Germinal center (tissue), 1 donor: Measurements from ENCODE around the gene SRSF1.
A peak's percentile ranks its signal among the peaks of the same experiment; 100 is the strongest.

ENCODE experiments used
- DNase-seq: peaks from one replicate; pipeline ENCODE4 v3.0.0; 2012; ENCODE audit warnings: mixed read lengths, low spot score

The SRSF1 gene

DNA sequence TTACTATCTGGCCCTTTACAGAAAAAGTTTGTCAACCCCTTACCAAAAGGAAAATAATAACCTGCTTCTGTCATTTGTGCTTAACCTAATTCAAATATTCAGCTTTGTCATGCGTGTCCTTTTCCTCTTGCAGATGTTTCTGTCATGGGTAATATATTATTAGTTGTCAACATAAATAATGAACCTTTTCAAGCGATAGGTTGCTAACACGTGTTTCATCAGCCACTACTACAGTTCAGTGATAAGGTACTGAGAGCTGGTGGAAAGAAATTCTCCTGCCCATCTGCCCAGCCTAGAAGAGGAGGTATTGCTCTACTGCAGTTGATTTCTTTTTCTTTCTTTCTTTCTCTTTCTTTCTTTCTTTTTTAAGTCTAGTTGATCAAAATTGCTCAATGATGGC, 12.0 kb upstream of the SRSF1 start:
- peak; percentile 9 for DNase-seq

DNA sequence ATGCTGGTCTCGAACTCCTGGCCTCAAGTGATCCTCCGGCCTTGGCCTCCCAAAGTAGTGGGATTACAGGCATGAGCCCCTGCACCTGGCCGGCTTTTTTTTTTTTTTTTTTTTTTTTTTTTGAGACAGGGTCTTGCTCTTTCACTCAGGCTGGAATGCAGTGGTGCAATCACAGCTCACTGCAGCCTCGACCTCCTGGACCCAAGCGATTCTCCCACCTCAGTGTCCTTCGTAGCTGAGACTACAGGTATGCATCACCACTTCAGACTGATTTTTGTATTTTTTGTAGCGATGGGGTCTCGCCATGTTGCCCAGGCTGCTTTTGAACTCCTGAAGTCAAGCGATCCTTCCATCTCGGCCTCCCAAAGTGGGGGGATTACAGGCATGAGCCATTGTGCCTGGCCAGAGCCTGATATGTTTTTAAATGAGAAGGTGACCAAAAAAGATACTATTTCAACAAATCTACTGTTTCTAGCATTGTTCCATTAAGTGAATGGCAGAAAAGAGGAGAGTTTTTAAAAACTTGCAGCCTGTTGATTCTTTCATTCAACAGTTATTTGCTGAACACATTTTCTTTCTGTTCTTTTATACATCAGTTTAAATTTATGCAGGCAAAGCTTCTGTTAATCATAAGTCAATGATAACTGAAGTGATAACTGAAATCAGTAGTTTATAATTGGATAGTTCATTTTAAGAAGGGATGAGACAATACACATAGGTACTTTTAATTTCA, 3.2 kb upstream of the SRSF1 start:
- DNase-seq: no peak

DNA sequence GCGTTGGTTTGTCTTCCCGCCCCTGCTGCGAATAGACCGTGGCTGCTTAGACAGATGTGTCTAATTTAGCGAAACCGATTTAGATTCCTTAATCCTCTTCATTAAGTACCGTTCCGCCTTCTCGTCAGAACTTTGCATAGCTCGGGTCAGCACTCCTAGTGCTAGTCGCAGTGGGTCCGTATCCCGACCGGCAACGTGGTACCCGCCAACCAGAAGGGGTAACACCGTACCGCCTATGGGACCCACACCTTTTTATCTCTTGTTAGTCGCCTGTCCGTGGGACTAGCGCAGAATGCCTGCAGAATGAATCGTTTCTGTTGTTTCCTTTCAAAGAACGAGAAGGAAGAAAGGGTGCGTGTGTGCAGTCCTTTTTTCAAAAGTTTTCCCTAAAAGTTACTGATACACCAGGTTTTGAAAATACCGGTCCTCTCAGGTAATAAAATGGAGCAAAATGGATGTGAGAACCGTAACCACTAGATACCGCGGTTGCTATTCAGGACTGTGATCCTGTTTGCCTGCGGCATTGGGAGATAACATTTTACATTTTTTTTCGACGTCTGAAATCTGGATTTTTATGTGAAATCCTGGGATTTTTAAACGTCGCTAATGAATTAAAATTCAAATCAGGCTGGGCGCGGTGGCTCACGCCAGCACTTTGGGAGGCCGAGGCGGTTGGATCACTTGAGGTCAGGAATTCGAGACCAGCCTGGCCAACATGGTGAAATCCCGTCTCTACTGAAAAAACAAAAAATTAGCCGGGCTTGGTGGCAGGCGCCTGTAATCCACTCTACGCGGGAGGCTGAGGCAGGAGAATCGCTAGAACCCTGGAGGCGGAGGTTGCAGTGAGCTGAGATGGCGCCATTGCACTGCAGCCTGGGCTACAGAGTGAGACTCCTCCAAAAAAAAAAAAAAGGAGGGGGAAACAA, 998 bp upstream of the SRSF1 start:
- DNase-seq: no peak

DNA sequence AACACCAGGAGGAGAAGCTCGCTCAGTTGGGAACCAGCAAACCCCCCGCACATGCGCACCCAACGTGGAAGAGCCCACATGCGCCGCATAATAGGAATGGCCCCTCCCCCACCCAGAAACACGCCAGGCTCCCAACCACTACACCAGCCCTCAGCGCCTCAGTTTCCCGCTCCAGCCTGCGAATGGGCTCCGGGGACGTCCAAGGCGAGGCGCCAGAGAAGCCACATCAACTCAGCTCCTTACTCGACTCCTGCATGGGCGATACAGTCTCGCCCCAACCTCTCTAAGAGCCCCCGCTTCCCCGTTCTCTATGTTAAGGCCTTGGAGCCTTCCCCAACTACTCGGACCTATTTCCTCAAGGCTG, 504 bp downstream of the SRSF1 start:
- peak; percentile 38 for DNase-seq

DNA sequence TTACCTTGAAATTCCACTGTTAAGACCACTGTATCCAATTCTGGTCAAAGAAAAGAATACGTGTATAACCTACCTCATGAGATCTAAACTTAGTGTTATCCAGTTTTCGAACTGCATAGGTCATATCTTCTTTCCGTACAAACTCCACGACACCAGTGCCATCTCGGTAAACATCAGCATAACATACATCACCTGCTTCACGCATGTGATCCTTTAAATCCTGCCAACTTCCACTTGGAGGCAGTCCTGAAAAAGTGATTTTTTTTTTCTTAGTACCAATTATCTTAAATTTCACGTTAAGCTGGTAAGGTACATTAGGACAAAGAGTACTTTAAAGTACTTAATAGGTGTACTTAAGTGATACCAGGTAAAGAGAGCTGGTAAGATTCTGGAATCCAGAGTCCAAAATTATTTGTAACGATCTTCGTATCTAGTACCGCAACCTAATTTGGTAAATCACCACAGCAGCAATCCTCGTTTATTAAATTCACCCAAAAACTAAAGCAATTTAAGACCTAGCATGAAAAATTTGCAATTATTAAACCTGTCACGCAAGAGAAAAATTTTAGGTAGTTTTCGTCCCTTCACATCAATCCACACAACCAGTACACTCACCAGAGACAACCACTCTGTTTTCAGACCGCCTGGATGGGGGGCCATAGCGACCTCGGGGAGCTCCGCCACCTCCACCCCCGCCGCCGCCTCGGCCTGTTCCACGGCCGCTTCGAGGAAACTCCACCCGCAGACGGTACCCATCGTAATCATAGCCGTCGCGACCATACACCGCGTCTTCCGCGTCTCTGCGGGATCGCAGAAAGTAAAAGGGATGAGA, 1.1 kb downstream of the SRSF1 start:
- no peak for DNase-seq

DNA sequence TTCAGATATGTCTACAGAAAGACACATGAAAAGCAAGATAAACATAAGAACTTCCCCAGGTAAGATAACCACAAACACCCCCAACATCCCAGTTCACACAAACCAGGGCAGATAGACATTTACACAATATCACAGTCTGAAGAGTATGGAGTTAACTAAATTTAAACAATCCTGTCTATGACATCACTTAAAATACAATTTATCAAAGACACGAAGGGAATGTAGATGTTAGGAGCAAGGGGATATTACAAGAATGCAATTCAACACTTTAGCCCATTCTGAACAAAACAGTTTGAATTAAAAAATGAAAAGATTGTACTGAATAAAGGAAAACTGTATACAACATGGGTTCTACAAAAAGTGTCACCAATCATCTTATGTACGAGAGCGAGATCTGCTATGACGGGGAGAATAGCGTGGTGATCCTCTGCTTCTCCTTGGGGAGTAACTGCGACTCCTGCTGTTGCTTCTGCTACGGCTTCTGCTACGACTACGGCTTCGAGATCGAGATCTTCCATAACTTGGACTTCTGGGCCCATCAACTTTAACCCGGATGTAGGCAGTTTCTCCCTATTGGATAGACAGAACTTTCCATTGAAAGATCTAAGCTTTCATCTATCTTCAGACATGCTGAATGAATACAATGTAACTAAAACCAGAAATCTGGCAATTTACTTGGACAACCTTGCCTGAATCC, 1.9 kb downstream of the SRSF1 start:
- DNase-seq: no peak

DNA sequence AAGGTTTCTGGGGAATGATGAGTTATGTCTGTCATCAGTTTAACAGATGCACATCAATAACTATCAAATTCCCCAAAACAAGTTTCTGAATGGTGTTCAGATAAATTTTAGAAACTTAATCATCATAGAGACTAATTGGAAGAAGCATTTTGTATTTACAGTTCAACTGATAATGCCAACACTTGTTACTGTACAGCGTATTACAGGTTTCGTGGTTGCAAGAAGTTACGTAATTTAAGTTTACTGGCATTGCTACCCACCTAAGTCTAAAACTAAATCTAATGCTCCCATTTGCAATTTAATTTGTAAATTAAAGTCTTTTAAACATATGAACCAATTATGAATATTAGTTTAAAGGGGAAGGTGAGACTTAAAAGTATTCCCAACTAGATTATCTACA, 3.0 kb downstream of the SRSF1 start:
- DNase-seq: no peak

DNA sequence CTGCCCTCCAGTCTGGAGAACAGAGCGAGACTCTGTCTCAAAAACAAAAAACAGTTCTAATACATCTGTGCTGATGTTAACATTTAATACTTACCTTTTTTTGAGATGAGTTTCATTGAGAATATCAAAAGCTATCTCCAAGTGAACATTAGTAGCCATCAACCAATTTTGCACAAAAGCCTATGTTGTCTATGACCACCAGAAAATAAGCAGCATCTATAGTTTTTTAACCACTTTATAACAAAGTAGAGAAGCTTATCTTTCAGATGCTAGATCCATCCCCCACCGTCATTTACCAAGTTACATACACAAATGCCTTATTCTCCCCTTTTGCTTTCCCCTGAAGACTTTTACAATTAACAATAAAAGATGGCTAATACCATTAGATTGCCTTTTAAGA, 4.1 kb downstream of the SRSF1 start:
- no peak for DNase-seq

DNA sequence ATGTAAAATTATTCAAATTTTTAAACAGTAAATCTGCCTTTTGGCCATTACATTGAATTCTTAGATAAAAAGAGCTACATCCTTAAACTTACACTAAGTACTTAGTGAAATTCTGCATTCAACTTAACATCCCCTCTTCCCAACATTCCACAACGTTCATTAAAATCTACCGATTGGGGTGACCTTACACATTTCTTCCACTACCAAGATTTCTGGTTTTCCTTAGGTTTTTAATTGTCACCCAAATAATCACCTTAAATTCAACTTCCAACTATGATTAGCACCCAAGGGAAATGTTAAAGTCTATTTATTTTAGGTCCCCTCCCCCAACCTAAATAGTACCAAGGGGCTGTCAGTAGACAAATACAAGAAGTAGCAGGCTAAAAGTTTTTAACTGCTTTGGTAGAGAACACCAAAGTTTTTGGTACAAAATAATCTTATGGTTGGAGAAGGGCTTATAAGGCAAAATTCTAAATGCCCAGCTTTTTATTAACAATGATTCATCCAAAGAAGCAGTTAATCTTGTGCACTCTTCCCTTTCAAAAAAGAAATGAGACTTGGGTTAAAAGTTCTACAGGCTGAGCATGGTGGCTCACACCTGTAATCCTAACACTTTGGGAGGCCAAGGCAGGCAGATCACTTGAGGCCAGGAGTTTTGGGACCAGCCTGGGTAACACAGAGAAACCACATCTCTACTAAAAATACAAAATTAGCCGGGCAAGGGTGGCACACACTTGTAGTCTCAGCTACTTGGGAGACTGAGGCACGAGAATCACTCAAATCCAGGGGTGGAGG, 4.7 kb downstream of the SRSF1 start:
- no peak for DNase-seq

DNA sequence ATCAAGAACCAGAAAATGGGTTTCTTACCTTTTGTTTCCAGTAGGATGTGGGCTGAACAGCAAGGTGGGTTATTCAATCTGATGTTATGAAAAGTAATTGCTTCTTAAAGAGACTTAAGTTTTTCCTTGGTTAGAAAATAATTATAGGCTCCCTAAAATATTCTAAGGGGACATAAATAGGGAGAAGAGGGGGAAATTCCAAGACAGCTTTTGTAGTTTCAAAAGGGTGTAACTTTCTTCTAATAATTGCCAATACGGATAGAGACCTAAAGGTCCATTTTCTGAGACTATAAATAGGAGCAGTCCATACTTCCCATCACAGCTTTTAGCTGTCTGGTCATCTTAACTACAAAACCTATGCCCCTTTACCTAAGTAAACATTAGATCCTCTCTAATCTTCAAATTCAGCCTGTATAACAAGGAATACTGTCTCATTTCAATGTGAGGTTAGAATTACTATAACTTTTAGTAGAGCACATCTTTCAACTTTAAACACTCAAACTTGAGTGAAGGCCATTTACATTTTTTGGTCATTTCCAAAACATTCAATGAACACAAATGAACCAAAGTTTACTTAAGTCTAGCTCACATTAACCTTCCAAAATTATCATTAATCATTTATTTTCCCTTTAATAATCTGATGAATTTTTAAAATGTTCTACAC, 5.5 kb downstream of the SRSF1 start:
- no peak for DNase-seq

DNA sequence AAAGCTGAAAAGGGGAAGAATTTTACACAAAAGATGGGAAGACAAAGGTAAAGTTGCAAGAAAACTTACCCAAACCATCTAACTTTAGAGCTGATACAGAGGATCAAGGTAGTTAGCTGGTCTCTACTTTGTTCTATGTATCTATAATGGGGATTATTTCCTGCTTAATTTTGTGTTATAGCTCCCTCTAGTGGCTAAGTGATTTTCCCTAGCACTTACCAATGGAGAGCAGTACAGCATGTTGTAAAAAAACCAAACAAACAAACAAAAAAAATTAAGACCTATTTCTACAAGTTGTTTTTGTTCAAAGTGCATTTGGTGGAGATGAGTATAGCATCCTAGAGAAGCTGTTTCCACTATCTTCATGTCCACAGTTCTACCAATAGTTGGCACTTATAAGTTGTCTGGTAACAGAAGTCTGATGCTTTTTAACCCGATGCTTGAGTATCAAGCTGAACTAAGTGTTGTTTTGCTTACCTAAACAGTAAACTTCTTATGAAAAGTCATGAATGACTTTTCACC, 7.5 kb downstream of the SRSF1 start:
- DNase-seq: peak; percentile 59

DNA sequence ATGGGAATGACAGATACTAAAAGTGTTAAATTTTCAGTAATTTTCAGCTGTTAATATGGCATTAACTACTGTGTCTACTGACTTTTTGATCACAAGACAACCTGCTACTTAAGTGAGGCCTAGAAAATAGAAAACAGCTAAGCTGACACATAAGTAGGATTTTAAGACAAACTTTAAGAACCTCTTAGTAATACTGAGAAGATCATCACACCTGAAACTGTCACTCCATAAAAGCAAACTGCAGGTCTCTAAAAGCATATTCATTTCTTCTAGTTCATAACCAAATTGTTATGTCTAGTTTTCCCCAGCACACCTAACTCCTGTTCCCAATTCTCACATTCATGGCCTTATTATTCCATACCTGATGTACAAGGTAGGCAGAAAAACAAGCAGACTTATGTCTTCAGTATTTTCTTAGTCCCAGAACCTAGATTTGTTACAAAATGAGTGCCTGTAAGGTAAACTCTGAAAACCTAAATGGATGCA, 8.0 kb downstream of the SRSF1 start:
- DNase-seq: no peak

DNA sequence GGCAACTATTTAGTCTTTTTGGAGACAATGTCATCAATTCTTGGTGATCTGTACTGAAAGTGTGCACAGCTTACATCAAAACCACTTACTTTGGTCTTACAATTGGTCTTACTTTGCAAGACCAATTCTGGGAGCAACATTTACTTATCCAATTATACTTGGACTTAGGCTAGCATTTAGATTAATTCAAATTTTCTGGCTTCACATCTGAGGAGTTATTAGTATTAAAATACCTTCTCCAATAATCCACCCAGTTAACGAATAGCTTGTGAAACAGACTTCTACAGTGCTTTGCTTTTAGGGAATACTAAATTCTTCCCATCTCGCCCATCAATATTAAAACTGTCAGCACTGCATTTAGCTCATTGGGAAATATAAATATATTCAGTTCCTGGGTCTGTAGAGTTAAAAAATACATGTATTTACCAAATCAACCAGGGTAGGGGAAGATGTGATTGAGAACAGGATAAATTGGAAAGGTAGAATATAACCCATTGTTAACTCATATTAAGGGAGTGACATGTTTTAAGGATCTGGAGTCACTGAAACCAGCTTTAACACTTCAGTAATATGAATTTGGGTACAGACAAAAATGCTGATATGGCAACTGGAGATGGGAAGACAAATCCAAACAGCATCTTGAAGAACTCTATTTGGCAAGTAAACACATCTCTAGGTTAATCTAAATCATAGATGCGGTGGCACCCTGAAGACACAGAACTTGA, 9.8 kb downstream of the SRSF1 start:
- no peak for DNase-seq

DNA sequence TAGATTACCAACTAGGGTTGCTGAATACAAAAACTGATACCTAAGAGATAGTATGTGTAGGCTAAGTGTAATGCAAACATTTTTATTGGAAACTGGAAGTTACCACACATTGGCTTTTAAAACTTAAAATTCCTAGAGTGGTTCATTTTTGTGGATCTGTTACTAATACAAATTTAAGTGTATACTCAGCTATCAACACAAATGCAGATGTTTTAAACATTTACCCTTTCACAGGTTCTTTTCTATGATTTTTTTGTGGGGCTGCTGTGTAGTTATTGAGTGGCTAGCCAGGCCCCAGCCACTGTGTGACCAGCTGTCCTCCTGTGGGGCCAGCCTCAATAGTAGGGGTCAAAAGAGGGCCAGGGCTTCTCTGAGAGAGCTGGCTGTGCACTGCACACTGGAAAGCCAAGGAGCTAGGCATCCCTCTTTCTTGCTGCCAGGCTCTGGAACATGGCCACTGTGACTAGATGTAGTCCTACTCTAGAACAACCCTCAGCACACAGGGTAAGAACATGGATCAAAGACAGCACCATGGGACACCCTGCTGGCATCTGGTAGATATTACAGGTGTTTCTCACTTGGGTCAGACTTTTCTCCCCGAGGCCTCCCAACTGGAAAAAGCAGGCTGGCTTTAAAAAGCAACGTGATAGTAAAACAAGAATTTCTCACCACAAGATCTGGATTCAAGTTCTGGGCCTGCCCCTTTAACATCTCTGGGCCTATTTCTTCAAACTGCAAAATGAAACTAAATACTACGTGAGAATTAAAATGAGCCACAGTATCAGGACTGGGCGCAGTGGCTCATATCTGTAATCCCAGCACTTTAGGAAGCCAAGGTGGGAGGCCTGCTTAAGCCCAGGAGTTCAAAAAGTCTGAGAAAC, 11.7 kb downstream of the SRSF1 start:
- DNase-seq: peak; percentile 74

DNA sequence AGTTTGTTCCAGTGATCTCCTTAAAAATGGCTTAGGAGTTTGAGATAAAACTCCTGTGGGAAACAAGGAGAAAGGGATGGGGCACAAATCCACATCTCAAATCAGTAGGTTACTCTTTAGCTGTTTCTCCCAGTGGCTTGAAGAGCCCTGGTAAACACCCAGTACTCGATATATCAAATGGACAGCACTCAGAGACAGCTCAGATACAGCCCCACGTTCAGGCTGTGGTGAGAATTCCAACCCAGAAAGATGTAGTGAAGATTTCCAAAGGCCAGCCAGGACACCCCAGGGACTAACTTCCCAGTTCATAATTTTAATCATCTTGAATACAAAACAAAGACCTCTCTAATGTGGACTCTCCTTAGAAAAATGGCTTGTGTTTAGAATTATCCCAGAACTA, 12.6 kb downstream of the SRSF1 start:
- DNase-seq: no peak

DNA sequence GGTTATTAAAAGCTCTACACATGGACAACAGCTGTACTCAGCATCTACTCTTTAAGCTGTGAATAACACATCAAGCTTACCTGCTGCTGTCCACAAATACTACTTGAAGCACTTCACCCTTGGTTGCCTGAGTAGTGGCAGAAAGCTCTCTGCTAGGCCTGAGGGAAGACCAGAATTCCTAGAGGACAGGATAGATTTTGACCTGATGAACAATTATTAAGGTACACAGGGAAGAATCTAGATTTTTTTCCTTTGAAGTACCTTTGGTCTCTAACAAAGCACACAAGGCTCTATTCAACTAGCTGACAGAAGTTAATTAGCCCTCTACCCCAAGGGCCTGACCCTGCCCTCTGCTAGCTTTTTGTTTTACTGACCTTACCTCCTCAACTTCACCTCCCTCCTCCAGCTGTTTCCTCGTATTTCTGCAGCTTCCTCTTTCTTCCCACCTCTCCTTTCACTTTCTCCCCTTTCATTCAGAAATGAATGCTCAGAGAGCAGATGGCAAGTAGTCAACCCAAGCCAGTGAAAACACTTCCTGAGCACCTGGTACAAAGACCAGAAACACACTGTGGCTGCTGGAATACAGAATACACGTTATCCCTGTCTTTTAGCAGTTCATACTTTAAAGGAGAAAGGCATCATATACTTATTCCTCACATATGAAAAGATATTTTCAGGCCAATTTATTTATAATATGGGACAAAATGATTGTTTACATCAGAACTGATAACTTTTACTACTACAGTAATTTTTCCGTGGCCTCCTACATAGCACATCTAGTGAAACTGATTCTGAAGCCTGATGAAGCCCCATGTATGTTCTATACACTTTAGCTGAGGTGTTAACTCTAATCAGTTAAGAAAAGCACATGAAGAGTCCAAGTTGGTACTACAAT, 13.3 kb downstream of the SRSF1 start:
- peak; percentile 31 for DNase-seq

DNA sequence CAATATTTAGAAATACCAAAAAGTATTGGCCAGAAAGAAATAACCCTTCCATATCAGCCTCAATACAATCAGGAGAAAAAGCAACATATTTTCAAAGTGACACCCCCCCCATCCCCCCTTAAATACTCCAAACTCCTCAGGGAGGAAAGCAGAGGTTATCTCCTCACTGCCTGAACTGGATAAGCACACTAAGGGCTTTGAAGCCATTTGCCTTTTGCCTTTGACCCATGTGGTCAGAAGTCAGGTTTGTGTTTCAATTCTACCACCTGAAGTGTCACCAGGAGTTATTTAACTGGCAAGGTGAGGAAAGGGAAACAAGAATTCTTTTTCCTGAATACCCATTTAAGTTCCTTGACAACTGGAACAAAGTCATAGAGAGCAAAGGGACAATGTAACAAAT, 15.5 kb downstream of the SRSF1 start:
- DNase-seq: no peak
